ENCODE results near the gene CCDC144A. TPM values are rescaled to one million over a fixed set of nuclear protein-coding genes. Genes with fewer than 3 reads are reported as not detected.
A peak's percentile ranks its signal among the peaks of the same experiment; 100 is the strongest.
"Not testable (repeated sequence)": the region's sequence is repeated elsewhere in the genome, so short reads cannot be mapped to it uniquely, and the experiment has no call there.

The CCDC144A gene
- total and polyA plus RNA-seq, 3 experiments from 2014 or later, result 0.95 to 1.5 (median 1.2) TPM

DNA sequence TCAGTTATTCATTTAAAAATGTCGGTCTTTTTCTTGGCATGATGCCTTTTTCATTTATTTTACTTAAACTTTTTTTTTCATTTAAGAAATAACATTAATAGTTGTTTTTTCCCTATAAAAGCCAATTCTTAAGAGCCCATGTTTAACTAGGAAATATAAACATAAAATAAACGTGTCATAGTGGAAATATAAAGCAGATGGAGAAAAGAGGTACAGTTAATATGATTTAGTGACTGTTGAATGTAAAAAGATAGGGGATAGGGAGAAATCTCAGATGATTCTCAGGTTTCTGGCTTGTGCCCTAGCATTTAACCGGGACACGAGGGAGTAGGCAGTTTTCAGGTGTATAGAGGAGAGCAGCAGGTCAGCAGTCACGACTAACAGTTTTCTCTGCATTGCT lies 7.6 kb downstream of the CCDC144A start:
- H3K27me3 Mint-ChIP-seq; H3K9me3 Mint-ChIP-seq; H3K36me3 ChIP-seq (ENCODE audit: insufficient read depth, low read length); H3K4me3 ChIP-seq (ENCODE audit: low read length); H3K4me3 Mint-ChIP-seq; H3K4me1 ChIP-seq (ENCODE audit: insufficient read depth, low read length); H3K27me3 ChIP-seq (ENCODE audit: insufficient read depth, low read length, poor library complexity, severe bottlenecking); H3K4me1 Mint-ChIP-seq; H3K27ac ChIP-seq (ENCODE audit: low read depth, low read length); H3K9me3 ChIP-seq (ENCODE audit: low read length); H3K27ac Mint-ChIP-seq; DNase-seq; CTCF ChIA-PET; POLR2A ChIA-PET; H3K36me3 Mint-ChIP-seq: not testable (repeated sequence)

DNA sequence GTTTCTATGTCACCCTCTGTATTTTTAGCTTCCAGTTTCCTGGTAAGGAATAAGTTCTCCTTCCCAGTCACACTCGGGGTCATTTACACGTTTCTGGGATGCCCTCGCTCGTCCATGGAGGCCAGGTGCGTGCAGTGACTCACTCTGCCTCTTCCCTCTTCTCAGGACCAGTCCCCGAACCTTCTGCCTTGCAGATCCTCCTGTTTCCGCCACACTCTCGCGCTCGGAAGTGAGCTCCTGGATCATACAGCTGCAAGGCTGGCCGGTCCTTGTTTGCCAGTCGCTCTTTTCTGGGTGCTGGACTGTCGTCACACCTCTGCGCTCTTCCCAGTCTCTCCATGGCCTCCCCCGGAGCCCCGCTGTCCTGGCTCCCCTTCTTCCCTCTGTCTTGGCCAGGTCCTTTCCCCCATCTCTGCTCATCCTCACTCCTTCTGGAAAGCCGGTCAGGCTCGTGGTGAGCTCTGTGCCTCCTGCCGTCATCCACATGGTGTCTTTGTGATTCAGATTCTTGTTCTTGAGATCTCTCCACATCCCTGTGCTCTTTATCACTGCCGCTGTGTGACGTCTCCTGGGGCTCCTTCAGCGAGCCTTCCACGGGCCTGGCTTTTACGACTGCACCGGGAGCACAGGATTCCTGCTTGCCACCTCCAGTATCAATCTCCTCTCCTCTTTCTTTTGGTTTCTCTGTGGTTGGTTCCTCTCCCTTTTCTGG lies 55.6 kb downstream of the CCDC144A start:
- H3K4me1 ChIP-seq (ENCODE audit: insufficient read depth, low read length); POLR2A ChIA-PET; H3K36me3 ChIP-seq (ENCODE audit: insufficient read depth, low read length); H3K36me3 Mint-ChIP-seq; H3K4me1 Mint-ChIP-seq; H3K27ac ChIP-seq (ENCODE audit: low read depth, low read length); H3K27ac Mint-ChIP-seq; H3K9me3 Mint-ChIP-seq; H3K9me3 ChIP-seq (ENCODE audit: low read length); H3K4me3 ChIP-seq (ENCODE audit: low read length); H3K27me3 ChIP-seq (ENCODE audit: insufficient read depth, low read length, poor library complexity, severe bottlenecking); DNase-seq; CTCF ChIA-PET: not testable (repeated sequence)
- H3K27me3 Mint-ChIP-seq, result peaks cover 20 to 43% of the 10 kb centered on the region in 2 donors
- peak overlapping the region in 2 of 7 donors; percentile 13 to 42 for H3K4me3 Mint-ChIP-seq

DNA sequence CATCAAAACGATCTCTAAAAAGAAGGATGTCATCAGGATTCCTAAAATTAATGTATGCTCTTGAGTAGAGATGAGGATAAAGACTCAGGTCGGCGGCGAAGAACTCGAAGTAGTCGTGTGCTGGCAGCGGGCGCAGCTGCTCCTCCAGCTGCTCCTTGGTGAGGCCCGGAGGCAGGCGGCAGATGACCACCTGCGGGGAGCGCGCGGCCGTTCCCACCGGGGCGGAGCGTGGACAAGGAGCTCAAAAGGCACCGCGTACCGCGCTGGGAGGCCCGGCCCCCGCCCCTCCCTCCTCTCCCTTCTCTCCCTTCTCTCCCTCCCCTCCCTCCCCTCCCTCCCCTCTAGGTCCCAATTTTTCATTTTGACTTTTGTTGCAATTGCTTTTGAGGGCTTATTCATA lies 56.5 kb downstream of the CCDC144A start:
- H3K4me3 ChIP-seq (ENCODE audit: low read length); H3K36me3 ChIP-seq (ENCODE audit: insufficient read depth, low read length); DNase-seq; H3K36me3 Mint-ChIP-seq; POLR2A ChIA-PET; H3K27me3 ChIP-seq (ENCODE audit: insufficient read depth, low read length, poor library complexity, severe bottlenecking); H3K27ac Mint-ChIP-seq; H3K4me3 Mint-ChIP-seq; H3K9me3 Mint-ChIP-seq; H3K4me1 ChIP-seq (ENCODE audit: insufficient read depth, low read length); H3K9me3 ChIP-seq (ENCODE audit: low read length); H3K27ac ChIP-seq (ENCODE audit: low read depth, low read length); CTCF ChIA-PET: not testable (repeated sequence)
- Mint-ChIP-seq H3K27me3 (peaks cover 20 to 47% of the 10 kb centered on the region in 2 donors), H3K4me1 (peaks cover 8 to 14% (median 13%) of the 10 kb centered on the region in 3 donors)

GRCh38 chr17:16750515-16750914 lies 60.5 kb downstream of the CCDC144A start:
- H3K36me3 ChIP-seq (ENCODE audit: insufficient read depth, low read length); H3K9me3 ChIP-seq (ENCODE audit: low read length); POLR2A ChIA-PET; DNase-seq; H3K4me3 Mint-ChIP-seq; H3K4me1 ChIP-seq (ENCODE audit: insufficient read depth, low read length); H3K4me3 ChIP-seq (ENCODE audit: low read length); H3K27me3 ChIP-seq (ENCODE audit: insufficient read depth, low read length, poor library complexity, severe bottlenecking); H3K27ac ChIP-seq (ENCODE audit: low read depth, low read length); CTCF ChIA-PET; H3K36me3 Mint-ChIP-seq; H3K9me3 Mint-ChIP-seq; H3K27ac Mint-ChIP-seq: not testable (repeated sequence)
- Mint-ChIP-seq H3K4me1 (peaks cover 8 to 14% (median 13%) of the 10 kb centered on the region in 3 donors), H3K27me3 (peaks cover 19 to 35% of the 10 kb centered on the region in 2 donors)

- DNase-seq; H3K27ac Mint-ChIP-seq; H3K27ac ChIP-seq (ENCODE audit: low read depth, low read length); H3K9me3 Mint-ChIP-seq; H3K36me3 Mint-ChIP-seq; H3K4me3 Mint-ChIP-seq; H3K4me3 ChIP-seq (ENCODE audit: low read length); POLR2A ChIA-PET; H3K36me3 ChIP-seq (ENCODE audit: insufficient read depth, low read length); H3K4me1 Mint-ChIP-seq; H3K9me3 ChIP-seq (ENCODE audit: low read length); H3K27me3 ChIP-seq (ENCODE audit: insufficient read depth, low read length, poor library complexity, severe bottlenecking); CTCF ChIA-PET; H3K4me1 ChIP-seq (ENCODE audit: insufficient read depth, low read length): not testable (repeated sequence)
- peaks cover 16 to 27% of the 10 kb centered on the region in 2 donors for H3K27me3 Mint-ChIP-seq
Measured at GRCh38 chr17:16751224-16751923, 61.3 kb downstream of the CCDC144A start.

DNA sequence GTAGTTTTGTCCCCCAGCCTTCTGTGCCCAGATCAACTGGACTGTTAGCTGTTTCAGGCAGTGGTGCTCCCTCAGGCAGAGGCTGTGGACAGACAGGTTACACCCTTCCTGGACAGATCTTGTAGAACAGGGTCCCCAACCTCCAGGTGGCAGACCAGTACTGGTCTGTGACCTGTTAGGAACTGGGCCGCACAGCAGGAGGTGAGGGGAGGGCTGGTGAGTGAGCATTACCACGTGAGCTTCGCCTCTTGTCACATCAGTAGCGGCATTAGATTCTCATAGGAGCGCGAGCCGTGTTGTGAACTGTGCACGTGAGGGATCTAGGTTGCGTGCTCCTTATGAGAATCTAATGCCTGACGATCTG lies 61.9 kb downstream of the CCDC144A start:
- H3K4me3 ChIP-seq (ENCODE audit: low read length); H3K9me3 Mint-ChIP-seq; POLR2A ChIA-PET; H3K36me3 ChIP-seq (ENCODE audit: insufficient read depth, low read length); H3K4me1 ChIP-seq (ENCODE audit: insufficient read depth, low read length); DNase-seq; H3K27ac ChIP-seq (ENCODE audit: low read depth, low read length); CTCF ChIA-PET; H3K9me3 ChIP-seq (ENCODE audit: low read length); H3K4me3 Mint-ChIP-seq; H3K4me1 Mint-ChIP-seq; H3K27ac Mint-ChIP-seq; H3K27me3 ChIP-seq (ENCODE audit: insufficient read depth, low read length, poor library complexity, severe bottlenecking); H3K36me3 Mint-ChIP-seq: not testable (repeated sequence)
- peaks cover 14 to 25% of the 10 kb centered on the region in 2 donors for H3K27me3 Mint-ChIP-seq

DNA sequence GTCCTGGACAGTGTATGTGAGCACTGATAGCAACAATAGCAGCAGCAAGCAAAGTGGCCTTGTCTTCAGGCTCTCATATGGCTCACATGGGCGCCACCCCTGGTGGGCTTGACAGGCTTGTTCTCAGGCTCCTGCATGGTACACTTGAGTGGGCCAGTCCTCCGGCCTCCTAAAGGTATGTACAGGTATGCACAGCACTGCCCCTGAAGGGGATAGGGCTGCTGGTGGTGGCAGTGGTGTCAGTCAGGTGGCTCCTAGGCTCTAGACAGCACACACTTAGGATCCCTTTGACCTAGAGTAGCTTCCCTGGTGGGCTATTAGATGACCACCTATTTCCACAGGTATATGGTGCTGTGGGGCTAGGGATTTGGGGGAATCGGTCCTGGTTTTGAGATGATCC lies 67.5 kb downstream of the CCDC144A start:
- DNase-seq; POLR2A ChIA-PET; H3K9me3 Mint-ChIP-seq; H3K4me3 ChIP-seq (ENCODE audit: low read length); H3K27me3 Mint-ChIP-seq; H3K9me3 ChIP-seq (ENCODE audit: low read length); H3K4me3 Mint-ChIP-seq; H3K4me1 ChIP-seq (ENCODE audit: insufficient read depth, low read length); H3K4me1 Mint-ChIP-seq; H3K27me3 ChIP-seq (ENCODE audit: insufficient read depth, low read length, poor library complexity, severe bottlenecking); H3K27ac ChIP-seq (ENCODE audit: low read depth, low read length); CTCF ChIA-PET; H3K36me3 Mint-ChIP-seq; H3K27ac Mint-ChIP-seq; H3K36me3 ChIP-seq (ENCODE audit: insufficient read depth, low read length): not testable (repeated sequence)

DNA sequence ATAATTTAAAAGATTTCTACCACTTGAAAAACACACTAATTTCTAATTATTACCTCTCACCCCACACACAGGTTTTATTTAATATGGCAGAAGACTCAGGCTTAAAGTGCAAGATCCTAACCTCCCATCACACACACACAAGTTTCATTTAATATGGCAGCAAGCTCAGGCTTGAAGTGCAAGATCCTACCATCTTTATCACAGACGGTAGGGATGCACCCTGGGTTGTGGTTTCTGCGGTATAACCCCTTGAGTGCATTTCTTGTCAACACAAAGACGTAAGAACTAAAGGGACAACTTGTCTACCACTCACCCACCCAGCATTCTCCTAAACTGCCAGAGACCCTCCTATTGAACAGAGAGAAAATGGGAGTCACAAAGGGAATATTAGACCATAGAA lies 68.1 kb downstream of the CCDC144A start:
- POLR2A ChIA-PET; DNase-seq; H3K27ac ChIP-seq (ENCODE audit: low read depth, low read length); H3K9me3 ChIP-seq (ENCODE audit: low read length); H3K4me1 ChIP-seq (ENCODE audit: insufficient read depth, low read length); H3K4me1 Mint-ChIP-seq; H3K36me3 ChIP-seq (ENCODE audit: insufficient read depth, low read length); H3K27me3 ChIP-seq (ENCODE audit: insufficient read depth, low read length, poor library complexity, severe bottlenecking); H3K9me3 Mint-ChIP-seq; CTCF ChIA-PET; H3K27ac Mint-ChIP-seq; H3K36me3 Mint-ChIP-seq; H3K4me3 Mint-ChIP-seq; H3K4me3 ChIP-seq (ENCODE audit: low read length); H3K27me3 Mint-ChIP-seq: not testable (repeated sequence)

Data from CD8-positive, alpha-beta memory T cell (primary cell).